Measurements from ENCODE around the gene AP3D1. TPM values are rescaled to one million over a fixed set of nuclear protein-coding genes. Genes with fewer than 3 reads are reported as not detected.

AP3D1 gene
- total RNA-seq, 2 donors from 2014 or later, result 81.4 to 116 TPM

DNA sequence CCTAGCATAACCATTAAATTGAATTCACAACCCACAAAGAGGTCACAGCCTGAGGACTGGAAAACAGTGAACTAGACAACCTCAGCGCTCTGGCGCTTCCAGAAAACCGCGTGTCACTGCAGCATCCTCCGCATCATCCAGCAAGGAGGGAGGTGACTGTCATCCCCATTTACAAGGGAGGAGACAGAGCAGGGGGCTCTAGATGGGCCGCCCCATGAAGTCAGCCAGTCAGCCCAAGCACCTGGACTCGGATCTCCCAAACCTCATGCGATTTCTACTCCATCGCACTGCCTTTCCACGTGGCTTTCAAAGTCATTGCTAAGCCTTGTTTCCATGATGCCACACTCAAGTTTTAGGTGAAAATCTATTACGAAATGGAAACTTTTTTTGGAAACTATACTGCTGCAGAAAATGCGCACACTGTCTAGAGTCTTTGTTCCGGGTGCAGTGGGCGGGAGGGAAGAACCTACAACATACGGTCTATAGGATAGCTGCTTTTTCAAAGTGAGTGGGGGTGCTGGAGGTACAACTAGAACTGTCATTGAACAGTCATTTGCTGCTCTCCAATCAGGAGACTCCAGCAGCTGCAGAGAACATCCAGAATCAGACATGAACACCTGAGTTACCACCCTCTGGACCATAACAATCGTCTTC lies 2.8 kb downstream of the AP3D1 start:
- peaks cover 23 to 33% of the 10 kb centered on the region in 2 donors for H3K4me1 ChIP-seq (ENCODE audit: control insufficient read depth in 1 of 2, low read depth in 2 of 2)

DNA sequence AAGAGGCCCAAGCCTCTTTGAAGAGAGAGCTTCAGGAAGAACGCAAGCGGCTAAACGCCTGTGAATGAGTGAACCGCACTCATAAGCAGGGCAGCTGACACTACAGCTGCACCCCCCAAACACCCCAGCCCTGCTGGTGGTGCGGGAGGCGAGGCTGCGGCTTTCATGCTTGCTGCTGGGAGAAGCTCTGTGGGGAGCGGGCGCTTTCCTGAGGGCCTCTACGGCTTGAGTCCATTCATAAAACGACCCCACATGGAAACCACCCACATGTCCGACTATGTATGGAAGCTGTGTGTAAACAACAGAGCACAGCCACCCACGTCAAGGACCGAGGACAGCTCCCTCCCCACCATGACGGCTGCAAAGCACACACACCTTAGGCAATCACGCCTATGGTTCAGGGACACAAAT lies 5.5 kb downstream of the AP3D1 start:
- Histone ChIP-seq H3K27ac (no peak overlapping the region), H3K36me3 (no peaks in the 10 kb centered on the region), H3K9me3 (no peaks in the 10 kb centered on the region), H3K4me1 (ENCODE audit: control insufficient read depth in 1 of 2, low read depth in 2 of 2) (peaks cover 22 to 28% of the 10 kb centered on the region in 2 donors), H3K27me3 (replicated peaks; ENCODE audit: insufficient read depth) (no peaks in the 10 kb centered on the region), H3K4me3 (no peak overlapping the region)
- TF ChIP-seq, protein P1, sequence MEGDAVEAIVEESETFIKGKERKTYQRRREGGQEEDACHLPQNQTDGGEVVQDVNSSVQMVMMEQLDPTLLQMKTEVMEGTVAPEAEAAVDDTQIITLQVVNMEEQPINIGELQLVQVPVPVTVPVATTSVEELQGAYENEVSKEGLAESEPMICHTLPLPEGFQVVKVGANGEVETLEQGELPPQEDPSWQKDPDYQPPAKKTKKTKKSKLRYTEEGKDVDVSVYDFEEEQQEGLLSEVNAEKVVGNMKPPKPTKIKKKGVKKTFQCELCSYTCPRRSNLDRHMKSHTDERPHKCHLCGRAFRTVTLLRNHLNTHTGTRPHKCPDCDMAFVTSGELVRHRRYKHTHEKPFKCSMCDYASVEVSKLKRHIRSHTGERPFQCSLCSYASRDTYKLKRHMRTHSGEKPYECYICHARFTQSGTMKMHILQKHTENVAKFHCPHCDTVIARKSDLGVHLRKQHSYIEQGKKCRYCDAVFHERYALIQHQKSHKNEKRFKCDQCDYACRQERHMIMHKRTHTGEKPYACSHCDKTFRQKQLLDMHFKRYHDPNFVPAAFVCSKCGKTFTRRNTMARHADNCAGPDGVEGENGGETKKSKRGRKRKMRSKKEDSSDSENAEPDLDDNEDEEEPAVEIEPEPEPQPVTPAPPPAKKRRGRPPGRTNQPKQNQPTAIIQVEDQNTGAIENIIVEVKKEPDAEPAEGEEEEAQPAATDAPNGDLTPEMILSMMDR (IDR thresholded peaks at IDR 0.05), result no peak
- ATAC-seq (ENCODE audit: insufficient number of reproducible peaks, low FRiP score, low read depth) (no peak), DNase-seq (ENCODE audit: low spot score) (no peak)

More for the DNA sequence above, 2.8 kb downstream of the AP3D1 start:
- Histone ChIP-seq H3K27ac (no peak overlapping the region), H3K4me3 (no peak overlapping the region), H3K36me3 (no peaks in the 10 kb centered on the region), H3K27me3 (replicated peaks; ENCODE audit: insufficient read depth) (no peaks in the 10 kb centered on the region), H3K9me3 (no peaks in the 10 kb centered on the region)
- ATAC-seq (ENCODE audit: insufficient number of reproducible peaks, low FRiP score, low read depth) (no peak), DNase-seq (ENCODE audit: low spot score) (no peak)
- TF ChIP-seq, protein P1 (IDR thresholded peaks at IDR 0.05), result no peak

DNA sequence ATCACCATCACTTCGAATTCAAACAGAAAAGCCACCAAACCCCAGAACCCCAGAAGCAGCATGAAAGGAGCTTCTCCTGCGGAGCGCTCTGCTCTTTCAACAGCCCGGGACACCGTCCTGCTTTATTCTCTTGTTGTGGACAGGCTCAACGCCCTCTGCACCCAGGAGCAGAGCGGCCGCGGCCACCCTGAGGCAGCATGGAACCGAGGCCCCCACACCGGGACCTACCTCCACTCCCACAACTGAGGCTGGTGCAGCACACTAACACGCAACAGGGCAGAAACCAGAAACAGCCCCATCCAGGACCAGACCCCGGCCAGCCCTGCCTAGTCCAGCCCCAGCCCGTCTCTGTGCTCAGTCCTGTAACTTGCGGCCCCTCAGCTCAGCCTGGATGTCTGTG lies 7.2 kb downstream of the AP3D1 start:
- no peaks in the 10 kb centered on the region for H3K36me3 ChIP-seq
- H3K4me1 ChIP-seq (ENCODE audit: control insufficient read depth in 1 of 2, low read depth in 2 of 2), result peaks cover 7 to 11% of the 10 kb centered on the region in 2 donors
- DNase-seq (ENCODE audit: low spot score), result no peak
- ATAC-seq (ENCODE audit: insufficient number of reproducible peaks, low FRiP score, low read depth), result no peak
- TF ChIP-seq, protein P1 (IDR thresholded peaks at IDR 0.05), result no peak
- H3K4me3 ChIP-seq, result no peak overlapping the region
- H3K27ac ChIP-seq, result no peak overlapping the region
- H3K9me3 ChIP-seq, result no peaks in the 10 kb centered on the region
- no peaks in the 10 kb centered on the region for H3K27me3 ChIP-seq (replicated peaks; ENCODE audit: insufficient read depth)

DNA sequence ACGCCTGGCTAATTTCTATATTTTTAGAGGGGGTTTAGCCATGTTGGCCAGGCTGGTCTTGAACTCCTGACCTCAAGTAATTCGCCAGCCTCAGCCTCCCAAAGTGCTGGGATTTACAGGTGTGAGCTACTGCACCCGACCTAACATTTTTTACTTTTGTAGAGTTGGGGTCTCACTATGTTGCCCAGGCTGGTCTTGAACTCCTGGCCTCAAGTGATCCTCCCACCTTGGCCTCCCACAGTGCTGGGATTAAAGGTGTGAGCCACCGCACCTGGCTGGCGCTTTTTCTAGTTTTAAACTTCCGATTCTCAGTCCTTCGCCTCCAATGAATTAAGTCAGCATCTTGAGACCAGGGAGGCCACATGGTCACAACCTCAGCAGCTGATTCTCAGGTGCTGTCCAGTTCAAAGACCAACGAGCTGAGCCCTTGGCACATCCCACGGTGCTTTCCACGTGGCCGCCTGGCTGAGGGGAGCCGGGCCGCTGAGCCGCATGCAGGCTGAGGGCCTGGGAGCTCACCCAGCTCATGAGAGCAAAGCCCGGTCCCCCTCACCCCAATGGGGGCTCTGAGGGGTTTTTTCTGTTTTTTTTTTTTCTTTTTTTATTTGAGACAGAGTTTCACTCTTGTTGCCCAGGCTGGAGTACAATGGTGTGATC lies 9.1 kb downstream of the AP3D1 start:
- ATAC-seq (ENCODE audit: insufficient number of reproducible peaks, low FRiP score, low read depth), result no peak
- DNase-seq (ENCODE audit: low spot score), result no peak
- Histone ChIP-seq H3K27me3 (replicated peaks; ENCODE audit: insufficient read depth) (no peaks in the 10 kb centered on the region), H3K27ac (no peak overlapping the region), H3K9me3 (no peaks in the 10 kb centered on the region), H3K36me3 (peaks cover 14% of the 10 kb centered on the region), H3K4me3 (no peak overlapping the region), H3K4me1 (ENCODE audit: control insufficient read depth in 1 of 2, low read depth in 2 of 2) (peaks cover 0 to 7% of the 10 kb centered on the region in 2 donors)
- TF ChIP-seq, protein P1 (IDR thresholded peaks at IDR 0.05), result no peak

DNA sequence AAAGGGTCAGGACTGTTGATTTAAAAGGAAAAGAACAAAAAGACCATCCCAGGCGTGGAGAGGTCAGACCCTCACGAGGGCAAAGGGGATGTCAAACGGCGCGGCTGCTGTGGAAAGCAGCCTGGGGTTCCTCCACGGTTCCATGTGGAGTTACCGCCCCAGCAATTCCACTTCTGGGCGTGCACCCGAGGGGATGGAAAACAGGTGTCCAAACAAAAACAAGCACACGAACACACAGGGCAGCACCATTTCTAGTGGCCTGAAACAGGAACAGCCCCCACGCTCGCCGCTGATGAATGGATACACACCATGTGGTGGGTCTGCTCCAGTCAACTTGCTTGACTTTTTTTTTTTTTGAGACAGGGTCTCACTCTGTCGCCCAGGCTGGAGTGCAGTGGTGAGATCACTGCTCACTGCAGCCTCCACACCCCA lies 11.2 kb downstream of the AP3D1 start:
- DNase-seq (ENCODE audit: low spot score) (no peak), ATAC-seq (ENCODE audit: insufficient number of reproducible peaks, low FRiP score, low read depth) (no peak)
- no peaks in the 10 kb centered on the region for H3K27me3 ChIP-seq (replicated peaks; ENCODE audit: insufficient read depth)
- no peak overlapping the region for H3K27ac ChIP-seq
- peaks cover 26% of the 10 kb centered on the region for H3K36me3 ChIP-seq
- H3K4me1 ChIP-seq (ENCODE audit: control insufficient read depth in 1 of 2, low read depth in 2 of 2), result no peaks in the 10 kb centered on the region
- no peak overlapping the region for H3K4me3 ChIP-seq
- TF ChIP-seq, protein P1 (IDR thresholded peaks at IDR 0.05), result no peak
- no peaks in the 10 kb centered on the region for H3K9me3 ChIP-seq
